HepG2 (cell line): ENCODE data around the gene TTPAL. TPM values are rescaled to one million over a fixed set of nuclear protein-coding genes. Genes with fewer than 3 reads are reported as not detected.
A peak's percentile ranks its signal among the peaks of the same experiment; 100 is the strongest.

Source experiments
- HCFC1 ChIP-seq: fragments of 150-350 bp; IDR thresholded peaks from 2 replicates; pipeline ENCODE4 v1.6.1; 2014; ENCODE audit warnings: low read depth, low read length
- MEIS2 ChIP-seq: sonication (generic); formaldehyde crosslinking; IDR thresholded peaks from 2 replicates; pipeline ENCODE4 v1.9.0; 2021; ENCODE audit warnings: mild to moderate bottlenecking, missing genetic modification reagents
- TBX3 ChIP-seq: fragments of 450-650 bp; IDR thresholded peaks from 2 replicates; pipeline ENCODE4 v1.6.1; 2017; ENCODE audit warnings: antibody characterized with exemption, mild to moderate bottlenecking, inconsistent platforms, borderline replicate concordance
- ZBTB3 ChIP-seq: sonication (generic); formaldehyde crosslinking; IDR thresholded peaks from 2 replicates; pipeline ENCODE4 v1.4.0; 2020; ENCODE audit warnings: low read depth, mild to moderate bottlenecking, moderate library complexity, missing genetic modification reagents, borderline replicate concordance
- ZNF724P ChIP-seq: sonication (generic); formaldehyde crosslinking; IDR thresholded peaks from 2 replicates; pipeline ENCODE4 v1.8.0; 2022; ENCODE audit warnings: missing genetic modification reagents, borderline replicate concordance
- ZNF788 ChIP-seq: sonication (generic); formaldehyde crosslinking; IDR thresholded peaks from 2 replicates; pipeline ENCODE4 v1.5.0; 2020; ENCODE audit warnings: mild to moderate bottlenecking, missing genetic modification reagents, borderline replicate concordance
- polyA plus RNA-seq, 8 experiments: library from polyadenylated mRNA; depleted of rRNA in 3 of 8; stranded (reverse) in 7 of 8; unstranded in 1 of 8; fragments of >200 nt; fragmentation: Illumina TruSeq in 4 of 8; extraction: Trizol in 4 of 8; gene quantifications; 2 replicates each; pipeline versions ENCODE4 v1.2.1 to v1.2.3, GENCODE V29; 2011 to 2016; ENCODE audit warnings: low read depth in 4 of 8, missing spikeins in 1 of 8, mixed read lengths in 1 of 8; ENCODE audit not compliant: insufficient read depth in 1 of 8
- total RNA-seq, 5 experiments: library from RNA; depleted of rRNA; stranded (reverse); fragments of >200 nt; fragmentation: Illumina TruSeq; extraction: Trizol; gene quantifications; 2 replicates each; pipeline ENCODE4 v1.2.3, GENCODE V29; 2016; ENCODE audit warnings: low read depth in 1 of 5
- TF ChIP-seq, protein P1 (sequence below), 2 experiments: sonication (generic) in 1 of 2; formaldehyde crosslinking in 1 of 2; IDR thresholded peaks; 2 replicates each; pipeline versions ENCODE4 v1.4.0 to v1.6.1; 2016 to 2020; ENCODE audit warnings: borderline replicate concordance in 1 of 2, low read depth in 1 of 2, mild to moderate bottlenecking in 1 of 2, missing genetic modification reagents in 1 of 2
- TF ChIP-seq, protein P2 (sequence below): sonication (generic); formaldehyde crosslinking; IDR thresholded peaks from 2 replicates; pipeline ENCODE4 v1.5.0; 2020; ENCODE audit warnings: missing genetic modification reagents
- TF ChIP-seq, protein P3 (sequence below): sonication (generic); formaldehyde crosslinking; IDR thresholded peaks from 2 replicates; pipeline ENCODE4 v1.5.0; 2020; ENCODE audit warnings: missing genetic modification reagents
- TF ChIP-seq, protein P4 (sequence below): sonication (generic); formaldehyde crosslinking; conservative IDR thresholded peaks from 2 replicates; pipeline ENCODE4 v1.4.0; 2020; ENCODE audit warnings: missing genetic modification reagents

Gene TTPAL
- total and polyA plus RNA-seq, 2 of the 13 experiments (the other 11 are each of a cell fraction or from before 2014, with no cell fraction given): 4.3 to 18.8 TPM

DNA sequence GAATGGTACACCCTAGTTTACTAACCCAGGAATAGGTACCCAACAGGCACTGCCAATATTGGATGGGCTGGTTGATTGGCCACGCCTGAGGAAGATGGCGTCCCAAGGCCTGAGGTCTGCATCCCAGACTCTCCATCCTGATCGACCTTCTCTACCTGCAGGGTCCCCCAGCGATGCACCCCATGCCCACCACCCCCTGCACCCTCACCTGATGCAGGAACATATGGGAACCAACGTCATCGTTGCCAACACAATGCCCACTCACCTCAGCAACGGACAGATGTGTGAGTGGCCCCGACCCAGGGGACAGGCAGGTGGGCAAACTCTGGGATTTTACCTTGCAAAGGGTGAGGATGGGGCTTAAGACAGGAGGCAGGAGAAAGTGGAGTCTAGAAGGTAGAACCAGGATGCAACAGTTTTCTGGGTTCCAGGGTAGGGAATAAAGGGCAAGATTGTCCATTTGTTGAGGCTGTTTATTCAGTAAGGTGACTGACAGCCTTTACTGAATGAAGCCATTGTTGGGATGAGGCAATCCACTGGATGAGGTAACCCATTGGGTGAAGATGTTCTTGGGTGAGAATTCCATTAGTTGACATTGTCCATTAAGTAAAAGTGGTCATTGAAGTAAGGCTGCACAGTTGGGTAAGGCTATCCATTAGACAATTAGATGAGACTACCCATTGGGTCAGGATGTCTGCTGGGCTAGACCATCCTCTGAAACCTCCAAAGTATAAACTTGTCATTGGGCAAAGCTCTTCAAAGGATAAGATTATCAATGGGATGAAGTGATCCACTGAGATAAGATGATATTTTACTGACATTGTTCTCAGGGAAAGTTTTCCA is 47.3 kb upstream of the TTPAL start (continued):
- TF ChIP-seq TBX3 (peak; percentile 73; the same call in 1 of the 2 replicates), ZNF724P (no peak; the same call in 1 of the 2 replicates), MEIS2 (peak; percentile 97), ZNF788 (CRISPR knock-in tag) (peak; percentile 54; the same call in 1 of the 2 replicates), HCFC1 (no peak), ZBTB3 (CRISPR knock-in tag) (0 out of 2 replicates have a peak, but pooled peaks have one; percentile 91)
- TF ChIP-seq, protein P1, sequence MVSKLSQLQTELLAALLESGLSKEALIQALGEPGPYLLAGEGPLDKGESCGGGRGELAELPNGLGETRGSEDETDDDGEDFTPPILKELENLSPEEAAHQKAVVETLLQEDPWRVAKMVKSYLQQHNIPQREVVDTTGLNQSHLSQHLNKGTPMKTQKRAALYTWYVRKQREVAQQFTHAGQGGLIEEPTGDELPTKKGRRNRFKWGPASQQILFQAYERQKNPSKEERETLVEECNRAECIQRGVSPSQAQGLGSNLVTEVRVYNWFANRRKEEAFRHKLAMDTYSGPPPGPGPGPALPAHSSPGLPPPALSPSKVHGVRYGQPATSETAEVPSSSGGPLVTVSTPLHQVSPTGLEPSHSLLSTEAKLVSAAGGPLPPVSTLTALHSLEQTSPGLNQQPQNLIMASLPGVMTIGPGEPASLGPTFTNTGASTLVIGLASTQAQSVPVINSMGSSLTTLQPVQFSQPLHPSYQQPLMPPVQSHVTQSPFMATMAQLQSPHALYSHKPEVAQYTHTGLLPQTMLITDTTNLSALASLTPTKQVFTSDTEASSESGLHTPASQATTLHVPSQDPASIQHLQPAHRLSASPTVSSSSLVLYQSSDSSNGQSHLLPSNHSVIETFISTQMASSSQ (IDR thresholded peaks at IDR 0.05; ENCODE audit: low read depth): peak; percentile 79
- TF ChIP-seq, protein P1 (CRISPR knock-in tag; IDR thresholded peaks at IDR 0.05; ENCODE audit: borderline replicate concordance): peak; percentile 92; the same call in 1 of the 2 replicates
- TF ChIP-seq, protein P2, sequence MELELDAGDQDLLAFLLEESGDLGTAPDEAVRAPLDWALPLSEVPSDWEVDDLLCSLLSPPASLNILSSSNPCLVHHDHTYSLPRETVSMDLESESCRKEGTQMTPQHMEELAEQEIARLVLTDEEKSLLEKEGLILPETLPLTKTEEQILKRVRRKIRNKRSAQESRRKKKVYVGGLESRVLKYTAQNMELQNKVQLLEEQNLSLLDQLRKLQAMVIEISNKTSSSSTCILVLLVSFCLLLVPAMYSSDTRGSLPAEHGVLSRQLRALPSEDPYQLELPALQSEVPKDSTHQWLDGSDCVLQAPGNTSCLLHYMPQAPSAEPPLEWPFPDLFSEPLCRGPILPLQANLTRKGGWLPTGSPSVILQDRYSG (CRISPR knock-in tag): no peak; the same call in 1 of the 2 replicates
- TF ChIP-seq, protein P3, sequence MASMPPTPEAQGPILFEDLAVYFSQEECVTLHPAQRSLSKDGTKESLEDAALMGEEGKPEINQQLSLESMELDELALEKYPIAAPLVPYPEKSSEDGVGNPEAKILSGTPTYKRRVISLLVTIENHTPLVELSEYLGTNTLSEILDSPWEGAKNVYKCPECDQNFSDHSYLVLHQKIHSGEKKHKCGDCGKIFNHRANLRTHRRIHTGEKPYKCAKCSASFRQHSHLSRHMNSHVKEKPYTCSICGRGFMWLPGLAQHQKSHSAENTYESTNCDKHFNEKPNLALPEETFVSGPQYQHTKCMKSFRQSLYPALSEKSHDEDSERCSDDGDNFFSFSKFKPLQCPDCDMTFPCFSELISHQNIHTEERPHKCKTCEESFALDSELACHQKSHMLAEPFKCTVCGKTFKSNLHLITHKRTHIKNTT (CRISPR knock-in tag): no peak
- TF ChIP-seq, protein P4, sequence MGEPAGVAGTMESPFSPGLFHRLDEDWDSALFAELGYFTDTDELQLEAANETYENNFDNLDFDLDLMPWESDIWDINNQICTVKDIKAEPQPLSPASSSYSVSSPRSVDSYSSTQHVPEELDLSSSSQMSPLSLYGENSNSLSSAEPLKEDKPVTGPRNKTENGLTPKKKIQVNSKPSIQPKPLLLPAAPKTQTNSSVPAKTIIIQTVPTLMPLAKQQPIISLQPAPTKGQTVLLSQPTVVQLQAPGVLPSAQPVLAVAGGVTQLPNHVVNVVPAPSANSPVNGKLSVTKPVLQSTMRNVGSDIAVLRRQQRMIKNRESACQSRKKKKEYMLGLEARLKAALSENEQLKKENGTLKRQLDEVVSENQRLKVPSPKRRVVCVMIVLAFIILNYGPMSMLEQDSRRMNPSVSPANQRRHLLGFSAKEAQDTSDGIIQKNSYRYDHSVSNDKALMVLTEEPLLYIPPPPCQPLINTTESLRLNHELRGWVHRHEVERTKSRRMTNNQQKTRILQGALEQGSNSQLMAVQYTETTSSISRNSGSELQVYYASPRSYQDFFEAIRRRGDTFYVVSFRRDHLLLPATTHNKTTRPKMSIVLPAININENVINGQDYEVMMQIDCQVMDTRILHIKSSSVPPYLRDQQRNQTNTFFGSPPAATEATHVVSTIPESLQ: 0 out of 2 replicates have a peak, but pooled peaks have one; percentile 47
